Stimulated activated CD4-positive, alpha-beta T cell treated with anti-CD3 and anti-CD28 coated beads, Interleukin-12 subunit alpha, Interleukin-12 subunit beta, amount 100 ng/mL, for 4 hours (primary cell): ENCODE data around the gene TAF1.
A peak's percentile ranks its signal among the peaks of the same experiment; 100 is the strongest.
"Not testable (repeated sequence)": the region's sequence is repeated elsewhere in the genome, so short reads cannot be mapped to it uniquely, and the experiment has no call there.

Experiments used
- DNase-seq: peaks from one replicate; pipeline ENCODE4 v3.0.0-alpha.2; 2020

TAF1 gene

DNA sequence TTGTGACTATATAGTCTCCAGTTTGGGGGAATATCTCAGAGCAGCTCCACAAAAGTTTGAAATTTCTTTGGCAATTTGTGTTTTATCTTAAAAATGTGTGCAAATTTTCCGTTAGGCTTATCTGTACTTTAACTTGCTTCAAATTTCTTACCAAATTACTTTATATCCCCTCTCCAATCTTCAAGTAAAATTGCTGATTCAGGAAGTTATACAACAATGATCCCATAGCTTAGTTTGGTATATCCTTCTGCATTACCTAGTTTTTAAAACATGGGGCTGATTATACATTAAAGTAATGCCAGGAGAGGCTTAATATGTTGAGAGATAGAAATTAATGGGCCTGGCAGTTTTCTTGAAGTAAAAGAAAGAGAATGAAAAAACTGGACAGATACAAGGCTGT is 66.6 kb downstream of the TAF1 start:
- no peak for DNase-seq

DNA sequence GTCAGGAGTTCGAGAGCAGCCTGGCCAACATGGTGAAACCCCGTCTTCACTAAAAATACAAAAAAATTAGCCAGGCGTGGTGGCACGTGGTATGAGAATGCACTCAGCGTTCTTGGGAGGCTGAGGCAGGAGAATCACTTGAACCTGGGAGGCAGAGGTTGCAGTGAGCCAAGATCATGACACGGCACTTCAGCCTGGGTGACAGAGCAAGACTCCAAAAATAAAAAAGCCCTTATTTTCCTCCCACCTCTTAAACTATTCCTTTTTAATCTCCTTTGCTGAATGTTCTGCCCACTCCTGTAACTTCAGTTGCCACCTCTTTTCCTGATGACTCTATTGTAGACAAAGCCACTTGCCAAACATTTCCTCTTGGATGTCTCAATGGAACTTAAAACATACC is 72.6 kb downstream of the TAF1 start:
- no peak for DNase-seq

DNA sequence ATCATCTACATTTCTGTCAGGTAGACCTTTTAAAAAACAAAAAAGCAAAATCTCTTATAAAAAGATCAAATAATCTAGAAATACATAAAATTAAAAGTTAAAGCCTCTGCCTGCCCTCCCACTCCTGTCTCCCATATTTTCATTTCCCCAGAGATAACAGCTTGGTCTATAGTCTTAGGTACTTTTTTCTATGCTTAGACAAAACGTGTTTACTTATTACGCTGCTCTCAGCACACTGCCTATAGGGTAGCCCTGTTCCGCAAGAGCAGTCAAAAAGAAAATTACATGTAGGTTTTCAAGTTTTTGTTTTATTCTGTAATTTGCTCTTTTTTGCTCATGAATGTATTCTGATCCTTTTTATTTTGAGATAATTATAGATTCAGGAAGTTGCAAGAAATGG is 73.3 kb downstream of the TAF1 start:
- DNase-seq, result no peak

- DNase-seq, result no peak
Observed at GRCh38 chrX:71439896-71440295, 73.7 kb downstream of the TAF1 start.

DNA sequence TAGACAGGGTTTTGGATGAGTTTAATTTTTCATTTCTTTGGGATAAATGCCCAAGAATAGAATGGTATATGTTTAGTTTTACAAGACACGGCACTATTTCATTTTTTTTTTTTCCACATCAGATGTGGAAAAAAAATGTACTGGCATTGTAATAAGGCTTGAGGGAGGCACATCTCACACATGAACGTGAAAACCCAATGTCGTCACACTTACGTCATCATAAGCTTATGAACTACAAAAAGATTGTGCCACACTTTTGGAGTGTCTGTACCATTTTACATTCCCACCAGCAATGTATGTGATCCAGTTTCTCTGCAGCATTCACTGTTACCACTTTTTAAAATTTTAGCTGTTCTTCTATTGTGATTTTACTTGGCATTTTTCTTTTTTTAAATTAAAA is 74.2 kb downstream of the TAF1 start:
- DNase-seq, result no peak

- not testable (repeated sequence) for DNase-seq
Observed at GRCh38 chrX:71441809-71442208, 75.7 kb downstream of the TAF1 start.

- no peak for DNase-seq
Observed at GRCh38 chrX:71450433-71451106, 84.4 kb downstream of the TAF1 start.

DNA sequence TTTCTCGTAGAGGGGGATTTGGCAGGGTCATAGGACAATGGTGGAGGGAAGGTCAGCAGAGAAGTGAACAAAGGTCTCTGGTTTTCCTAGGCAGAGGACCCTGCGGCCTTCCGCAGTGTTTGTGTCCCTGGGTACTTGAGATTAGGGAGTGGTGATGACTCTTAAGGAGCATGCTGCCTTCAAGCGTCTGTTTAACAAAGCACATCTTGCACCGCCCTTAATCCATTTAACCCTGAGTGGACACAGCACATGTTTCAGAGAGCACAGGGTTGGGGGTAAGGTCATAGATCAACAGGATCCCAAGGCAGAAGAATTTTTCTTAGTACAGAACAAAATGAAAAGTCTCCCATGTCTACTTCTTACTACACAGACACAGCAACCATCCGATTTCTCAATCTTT is 85.4 kb downstream of the TAF1 start:
- not testable (repeated sequence) for DNase-seq

DNA sequence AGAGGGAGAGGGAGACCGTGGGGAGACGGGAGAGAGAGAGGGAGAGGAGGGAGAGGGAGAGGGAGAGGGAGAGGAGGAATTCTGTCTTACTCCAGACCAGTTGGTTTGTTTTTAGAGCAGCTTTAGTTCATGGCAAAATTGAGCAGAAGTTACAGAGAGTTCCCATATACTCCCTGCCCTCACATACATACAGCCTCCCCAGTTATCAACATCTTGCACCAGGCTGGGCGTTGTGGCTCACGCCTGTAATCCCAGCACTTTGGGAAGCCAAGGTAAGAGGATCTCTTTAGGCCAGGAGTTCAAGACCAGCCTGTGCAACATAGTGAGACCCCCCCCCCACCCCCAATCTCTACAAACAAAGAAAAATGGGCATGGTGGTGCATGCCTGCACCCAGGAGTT is 86.9 kb downstream of the TAF1 start:
- DNase-seq, result no peak

DNA sequence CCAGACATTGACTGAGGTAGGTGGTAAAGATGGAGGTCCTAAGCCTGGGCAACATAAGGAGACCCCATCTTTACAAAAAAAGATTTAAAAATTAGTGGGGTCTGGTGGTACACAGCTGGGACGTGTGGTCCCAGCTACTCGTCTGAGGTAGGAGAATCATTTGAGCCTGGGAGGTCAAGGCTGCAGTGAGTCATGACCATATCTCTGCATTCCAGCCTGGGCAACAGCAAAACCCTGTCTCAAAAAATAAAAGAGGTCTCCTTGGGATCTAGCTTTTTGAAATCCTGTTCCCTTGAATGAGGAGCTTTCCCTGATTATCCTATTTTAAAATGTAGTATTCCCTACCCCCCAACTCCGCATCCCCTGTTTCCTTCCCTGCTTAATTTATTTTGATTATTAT is 88.1 kb downstream of the TAF1 start:
- DNase-seq, result no peak

DNA sequence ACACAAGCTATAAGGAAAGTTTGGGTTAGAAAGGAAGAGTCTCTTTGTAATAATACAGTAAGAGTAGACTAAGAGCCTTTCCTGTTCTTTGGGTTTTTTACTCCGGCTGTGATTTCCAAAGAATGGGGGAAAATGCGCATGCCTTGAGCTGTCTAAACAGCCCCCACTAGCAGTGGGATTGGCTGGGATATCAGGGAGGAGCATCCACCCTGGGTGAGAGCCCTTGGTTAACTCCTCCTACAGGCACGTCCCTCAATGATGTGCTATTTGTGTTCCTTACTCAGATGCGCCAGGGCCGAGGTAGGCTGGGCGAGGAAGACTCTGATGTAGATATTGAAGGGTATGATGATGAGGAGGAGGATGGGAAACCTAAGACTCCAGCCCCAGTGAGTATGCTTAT is 92.7 kb downstream of the TAF1 start:
- no peak for DNase-seq

DNA sequence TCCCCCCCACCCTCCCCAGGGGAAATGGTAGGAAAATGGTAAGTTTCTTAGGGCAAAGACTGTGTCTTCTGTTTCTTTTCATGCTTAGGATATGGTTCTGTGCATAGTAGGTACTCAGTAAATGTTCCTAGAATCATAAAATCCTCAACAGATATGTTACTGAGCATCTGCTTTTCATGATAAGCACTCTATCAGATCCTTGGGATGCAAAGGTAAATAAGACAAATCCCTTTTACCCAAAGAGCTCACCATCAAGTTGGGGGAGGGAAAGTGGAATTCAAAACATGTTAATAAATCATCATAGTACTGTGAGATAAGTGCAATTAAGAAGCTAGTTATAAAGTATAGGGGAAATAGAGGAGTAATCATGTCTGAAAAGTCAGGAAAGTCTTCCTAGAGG is 98.8 kb downstream of the TAF1 start:
- DNase-seq, result no peak

- DNase-seq, result no peak
Observed at GRCh38 chrX:71466979-71467523, 100.9 kb downstream of the TAF1 start.

DNA sequence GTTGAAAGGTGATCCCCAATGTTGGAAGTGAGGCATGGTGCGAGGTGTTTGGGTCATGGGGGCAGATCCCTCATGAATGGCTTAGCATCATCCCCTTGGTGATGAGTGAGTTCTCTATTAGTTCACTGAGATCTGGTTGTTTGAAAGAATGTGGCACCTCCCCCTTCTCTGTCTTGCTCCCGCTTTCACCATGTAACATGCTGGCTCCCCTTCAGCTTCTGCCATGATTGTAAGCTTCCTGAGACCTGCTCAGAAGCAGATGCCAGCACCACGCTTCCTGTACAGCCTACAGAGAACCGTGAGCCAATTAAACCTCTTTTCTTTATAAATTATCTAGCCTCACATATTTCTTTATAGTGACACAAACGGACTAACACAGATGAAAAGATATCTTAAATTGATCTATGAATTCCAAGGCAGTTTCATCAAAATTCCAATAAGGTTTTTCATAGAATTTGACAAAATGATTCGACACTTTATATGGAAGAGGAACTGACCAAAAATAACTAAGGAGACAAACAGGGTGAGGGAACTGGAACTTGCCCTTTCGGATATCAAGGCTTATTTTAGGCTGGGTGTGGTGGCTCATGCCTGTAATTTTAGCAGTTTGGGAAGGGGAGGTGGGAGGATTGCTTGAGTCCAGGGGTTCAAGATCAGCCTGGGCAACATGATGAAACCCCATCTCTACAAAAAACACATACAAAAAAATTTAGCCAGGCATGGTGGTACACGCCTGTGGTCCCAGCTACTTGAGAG is 109.8 kb downstream of the TAF1 start:
- DNase-seq, result no peak

DNA sequence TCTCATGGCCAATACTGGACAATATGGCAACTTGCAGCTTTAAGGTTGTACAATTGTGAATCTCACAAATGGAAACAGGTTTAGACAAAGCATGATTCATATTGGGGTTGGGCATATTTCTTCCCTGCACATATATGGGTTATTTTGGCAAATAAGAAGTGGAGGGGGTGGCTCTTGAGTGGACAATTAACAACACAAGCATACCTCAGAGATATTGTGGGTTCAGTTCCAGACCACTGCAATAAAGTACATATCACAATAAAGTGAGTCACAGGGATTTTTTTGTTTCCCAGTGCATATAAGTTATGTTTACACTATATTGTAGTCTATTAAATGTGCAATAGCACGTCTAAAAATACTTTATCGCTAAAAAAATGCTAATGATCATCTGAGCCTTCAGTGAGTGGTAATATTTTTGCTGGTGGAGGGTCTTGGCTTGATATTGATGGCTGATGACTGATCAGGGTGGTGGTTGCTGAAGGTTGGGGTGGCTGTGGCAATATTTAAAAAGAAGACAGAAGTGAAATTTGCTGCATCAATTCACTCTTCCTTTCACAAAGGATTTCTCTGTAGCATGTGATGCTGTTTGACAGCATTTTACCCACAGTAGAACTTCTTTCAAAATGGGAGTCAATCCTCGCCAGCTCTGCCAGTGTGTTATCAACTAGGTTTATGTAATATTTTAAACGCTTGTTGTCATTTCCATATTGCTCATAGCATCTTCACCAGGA is 116.2 kb downstream of the TAF1 start:
- DNase-seq, result no peak

- DNase-seq, result no peak
Observed at GRCh38 chrX:71487814-71488213, 121.7 kb downstream of the TAF1 start.

- no peak for DNase-seq
Observed at GRCh38 chrX:71489540-71489939, 123.4 kb downstream of the TAF1 start.

DNA sequence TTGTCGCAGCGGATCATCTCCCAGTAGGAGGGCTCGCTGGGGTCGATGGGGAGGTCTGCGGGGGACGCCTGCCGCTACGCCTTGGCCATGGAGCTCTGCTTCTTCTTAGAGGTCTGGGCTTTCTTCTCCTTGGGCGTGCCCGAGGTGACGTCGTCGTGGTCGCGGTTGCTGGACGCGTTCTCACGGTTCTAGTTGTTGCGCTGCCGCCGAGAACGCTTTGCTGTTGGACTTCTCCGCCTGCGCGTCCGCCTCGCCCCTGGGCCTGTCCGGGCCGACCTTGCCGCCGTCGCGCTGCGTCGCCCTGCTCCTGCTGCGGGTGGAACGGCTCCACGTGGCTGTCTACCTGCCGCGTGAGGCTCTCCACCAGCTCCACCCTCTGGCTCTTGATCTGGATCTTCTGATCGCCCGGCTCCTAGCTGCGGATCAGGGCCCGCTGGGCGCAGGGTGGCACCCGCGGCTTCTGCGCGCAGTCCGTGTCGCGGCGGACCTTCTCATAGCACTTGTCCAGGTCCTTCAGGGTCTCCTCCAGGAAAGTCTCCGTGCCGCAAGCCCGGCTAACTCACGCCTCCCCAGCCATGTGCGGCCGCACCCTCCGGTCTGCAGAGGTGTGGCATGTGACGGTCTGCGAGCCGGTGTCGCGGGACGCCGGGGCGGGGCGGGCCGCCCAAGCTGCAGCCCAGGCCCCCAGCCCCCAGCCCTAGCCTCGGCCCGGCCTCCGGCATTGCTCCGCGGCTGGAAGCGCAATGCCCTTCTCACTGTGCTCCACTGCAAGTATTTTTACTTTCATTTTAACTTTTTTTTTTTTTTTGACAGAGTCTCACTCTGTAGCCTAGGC is 126.3 kb downstream of the TAF1 start:
- peak; percentile 26 for DNase-seq

GRCh38 chrX:71493111-71493613 is 127.0 kb downstream of the TAF1 start:
- no peak for DNase-seq

DNA sequence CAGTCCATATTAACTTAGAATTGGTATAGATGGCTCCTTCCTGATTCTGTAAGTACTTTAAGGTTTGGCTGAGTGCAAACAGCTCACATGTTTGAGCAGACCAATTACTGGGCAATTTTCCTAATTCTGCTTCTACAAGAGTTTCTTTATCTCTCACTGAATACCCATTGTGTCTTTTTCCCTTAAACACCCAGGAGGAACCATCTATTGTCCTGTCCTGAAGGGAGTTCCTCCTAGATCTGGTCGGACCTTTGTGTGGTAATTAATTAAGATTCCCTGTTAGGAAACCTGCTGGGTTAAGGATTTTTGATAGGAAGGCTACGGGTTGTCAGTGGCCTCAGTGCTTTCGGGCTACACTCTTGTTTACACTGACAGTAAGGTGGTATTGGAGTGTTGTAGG is 129.8 kb downstream of the TAF1 start:
- not testable (repeated sequence) for DNase-seq

DNA sequence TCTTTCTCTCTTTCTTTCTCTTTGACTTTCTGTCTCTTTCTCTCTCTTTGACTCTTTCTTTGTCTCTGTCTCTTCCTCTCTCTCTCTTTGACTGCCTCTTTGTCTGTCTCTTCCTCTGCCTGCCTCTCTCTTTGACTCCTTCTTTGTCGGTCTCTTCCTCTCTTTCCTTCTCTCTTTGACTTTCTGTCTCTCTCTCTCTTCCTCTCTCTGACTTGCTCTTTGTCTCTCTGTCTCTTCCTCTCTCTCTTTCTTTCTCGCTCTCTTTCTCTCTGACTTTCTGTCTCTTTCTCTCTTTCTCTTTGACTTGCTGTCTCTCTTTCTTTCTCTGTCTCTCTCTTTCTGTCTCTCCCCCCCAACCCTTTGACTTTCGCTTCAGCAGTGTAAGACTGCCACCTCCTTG is 130.3 kb downstream of the TAF1 start:
- DNase-seq, result no peak

DNA sequence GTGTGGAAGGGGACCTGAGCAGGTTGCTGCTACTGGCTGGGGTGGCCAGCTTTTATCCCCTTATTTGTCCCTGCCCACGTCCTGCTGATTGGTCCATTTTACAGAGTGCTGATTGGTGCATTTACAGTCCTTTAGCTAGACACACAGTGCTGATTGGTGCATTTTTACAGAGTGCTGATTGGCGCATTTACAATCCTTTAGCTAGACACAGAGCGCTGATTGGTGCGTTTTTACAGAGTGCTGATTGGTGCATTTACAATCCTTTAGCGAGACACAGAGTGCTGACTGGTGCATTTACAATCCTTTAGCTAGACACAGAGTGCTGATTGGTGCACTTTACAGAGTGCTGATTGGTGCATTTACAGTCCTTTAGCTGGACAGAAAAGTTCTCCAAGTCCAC is 135.9 kb downstream of the TAF1 start:
- not testable (repeated sequence) for DNase-seq

GRCh38 chrX:71504346-71504745 is 138.2 kb downstream of the TAF1 start:
- no peak for DNase-seq
